Epithelial cell of proximal tubule (primary cell): ENCODE results near the gene SHISAL1. TPM values are rescaled to one million over a fixed set of nuclear protein-coding genes. Genes with fewer than 3 reads are reported as not detected.

ENCODE experiments used
- DNase-seq: peaks from one replicate; pipeline ENCODE4 v3.0.0-alpha.2; 2011; ENCODE audit warnings: low read depth
- H3K4me3 ChIP-seq: 2 replicates; pipeline ENCODE4 v1.5.1; 2011; ENCODE audit warnings: low read depth, mild to moderate bottlenecking, low read length
- CTCF ChIP-seq: conservative IDR thresholded peaks from 2 replicates; pipeline ENCODE4 v1.5.1; 2012; ENCODE audit warnings: low read depth, mild to moderate bottlenecking, low read length
- total RNA-seq: library from RNA; depleted of rRNA; stranded (reverse); fragments of >200 nt; gene quantifications from 2 replicates; pipeline ENCODE4 v1.2.3, GENCODE V29; 2015

SHISAL1 gene
- total RNA-seq, 1 donor from 2014 or later = not detected

- DNase-seq = no peak
- TF ChIP-seq CTCF = no peak
- no peak overlapping the region for H3K4me3 ChIP-seq
These were observed 13.6 kb downstream of the SHISAL1 start for GRCh38 chr22:44299124-44299523.

GRCh38 chr22:44298406-44299091, 14.2 kb downstream of the SHISAL1 start:
- no peak overlapping the region for H3K4me3 ChIP-seq
- TF ChIP-seq CTCF = no peak
- DNase-seq = no peak

GRCh38 chr22:44297470-44298061, 15.2 kb downstream of the SHISAL1 start:
- no peak for DNase-seq
- H3K4me3 ChIP-seq = no peak overlapping the region
- TF ChIP-seq CTCF = no peak

GRCh38 chr22:44295406-44295805, 17.3 kb downstream of the SHISAL1 start:
- DNase-seq = no peak
- TF ChIP-seq CTCF = no peak
- H3K4me3 ChIP-seq = no peak overlapping the region

- no peak for TF ChIP-seq CTCF
- DNase-seq = no peak
- H3K4me3 ChIP-seq = no peak overlapping the region
These were observed 18.9 kb downstream of the SHISAL1 start for GRCh38 chr22:44293876-44294275.

- no peak for TF ChIP-seq CTCF
These were observed 19.7 kb downstream of the SHISAL1 start for GRCh38 chr22:44293034-44293433.

GRCh38 chr22:44292521-44292920, 20.2 kb downstream of the SHISAL1 start:
- no peak for DNase-seq
- no peak for TF ChIP-seq CTCF
- no peak overlapping the region for H3K4me3 ChIP-seq

More at GRCh38 chr22:44293034-44293433, 19.7 kb downstream of the SHISAL1 start:
- DNase-seq = no peak
- H3K4me3 ChIP-seq = no peak overlapping the region
